Liver (tissue), 9 donors: ENCODE data around the gene LARP7. TPM values are rescaled to one million over a fixed set of nuclear protein-coding genes. Genes with fewer than 3 reads are reported as not detected.

Experiments used
- DNase-seq: peaks from one replicate; pipeline ENCODE4 v3.0.0-alpha.2; 2017; ENCODE audit warnings: low spot score
- H3K27ac ChIP-seq, 2 donors: one replicate each; pipeline ENCODE4 v1.7.0; 2013; ENCODE audit warnings: inconsistent platforms in 2 of 2, low read length in 2 of 2, control low read depth in 1 of 2, low read depth in 1 of 2, mild to moderate bottlenecking in 1 of 2
- H3K27me3 ChIP-seq, 4 donors: one replicate each; pipeline versions ENCODE4 v1.6.1 to v1.7.0; 2013; ENCODE audit warnings: low read length in 3 of 4, inconsistent platforms in 1 of 4, mild to moderate bottlenecking in 1 of 4, moderate library complexity in 1 of 4; ENCODE audit not compliant: control insufficient read depth in 4 of 4, insufficient read depth in 4 of 4
- H3K36me3 ChIP-seq, 4 donors: one replicate each; pipeline versions ENCODE4 v1.6.1 to v1.7.0; 2013; ENCODE audit warnings: low read length in 3 of 4, mild to moderate bottlenecking in 3 of 4, low read depth in 1 of 4, moderate library complexity in 1 of 4; ENCODE audit not compliant: control insufficient read depth in 4 of 4, insufficient read depth in 3 of 4
- H3K4me1 ChIP-seq, 4 donors: one replicate each; pipeline versions ENCODE4 v1.6.1 to v1.7.0; 2013; ENCODE audit warnings: low read length in 3 of 4, mild to moderate bottlenecking in 3 of 4, moderate library complexity in 1 of 4; ENCODE audit not compliant: control insufficient read depth in 4 of 4, insufficient read depth in 4 of 4
- H3K4me3 ChIP-seq, 3 donors: one replicate each; pipeline versions ENCODE4 v1.6.1 to v1.7.0; 2013; ENCODE audit warnings: low read length in 3 of 3, control low read depth in 1 of 3, low read depth in 1 of 3, mild to moderate bottlenecking in 1 of 3
- H3K9ac ChIP-seq, 2 donors: one replicate each; pipeline ENCODE4 v1.7.0; 2013; ENCODE audit warnings: low read length in 2 of 2, mild to moderate bottlenecking in 2 of 2, moderate library complexity in 2 of 2, control low read depth in 1 of 2, low read depth in 1 of 2
- H3K9me3 ChIP-seq, 4 donors: one replicate each; pipeline versions ENCODE4 v1.6.1 to v1.7.0; 2013; ENCODE audit warnings: low read length in 3 of 4; ENCODE audit not compliant: control insufficient read depth in 4 of 4
- EGR1 ChIP-seq, 2 donors: IDR thresholded peaks; 2 replicates each; pipeline ENCODE4 v1.6.1; 2016 to 2018; ENCODE audit warnings: antibody characterized with exemption in 2 of 2, low read depth in 2 of 2
- FOXA1 ChIP-seq: IDR thresholded peaks from 2 replicates; pipeline ENCODE4 v1.6.1; 2016; ENCODE audit warnings: antibody characterized with exemption
- FOXA2 ChIP-seq: IDR thresholded peaks from 2 replicates; pipeline ENCODE4 v1.6.1; 2016; ENCODE audit warnings: antibody characterized with exemption
- GABPA ChIP-seq, 2 donors: IDR thresholded peaks in 1 of 2; conservative IDR thresholded peaks in 1 of 2; 2 replicates each; pipeline ENCODE4 v1.6.1; 2016; ENCODE audit warnings: antibody characterized with exemption in 2 of 2, mild to moderate bottlenecking in 1 of 2, moderate library complexity in 1 of 2
- HNF4A ChIP-seq, 2 donors: conservative IDR thresholded peaks; 2 replicates each; pipeline ENCODE4 v1.6.1; 2016; ENCODE audit warnings: antibody characterized with exemption in 2 of 2, mild to moderate bottlenecking in 2 of 2
- HNF4G ChIP-seq: IDR thresholded peaks from 2 replicates; pipeline ENCODE4 v1.6.1; 2016; ENCODE audit warnings: antibody characterized with exemption
- JUND ChIP-seq, 2 donors: IDR thresholded peaks; 2 replicates each; pipeline ENCODE4 v1.6.1; 2016; ENCODE audit warnings: antibody characterized with exemption in 2 of 2
- NR2F2 ChIP-seq: IDR thresholded peaks from 2 replicates; pipeline ENCODE4 v1.6.1; 2016; ENCODE audit warnings: antibody characterized with exemption
- RAD21 ChIP-seq, 2 donors: IDR thresholded peaks; 2 replicates each; pipeline ENCODE4 v1.6.1; 2016; ENCODE audit warnings: antibody characterized with exemption in 2 of 2, mild to moderate bottlenecking in 2 of 2
- RXRA ChIP-seq, 2 donors: IDR thresholded peaks; 2 replicates each; pipeline ENCODE4 v1.6.1; 2017 to 2018; ENCODE audit warnings: antibody characterized with exemption in 2 of 2, mild to moderate bottlenecking in 1 of 2
- SP1 ChIP-seq: IDR thresholded peaks from 2 replicates; pipeline ENCODE4 v1.6.1; 2018; ENCODE audit warnings: antibody characterized with exemption, mild to moderate bottlenecking
- TAF1 ChIP-seq: conservative IDR thresholded peaks from 2 replicates; pipeline ENCODE4 v1.6.1; 2016; ENCODE audit warnings: antibody characterized with exemption, mild to moderate bottlenecking
- YY1 ChIP-seq: IDR thresholded peaks from 2 replicates; pipeline ENCODE4 v1.6.1; 2016; ENCODE audit warnings: antibody characterized with exemption, mild to moderate bottlenecking
- WGBS: extraction: QIAGEN DNeasy Blood & Tissue Kit; methylation state at CpG from one replicate; pipeline ENCODE4 v1.1.7; 2013; 5-methylcytosine and 5-hydroxymethylcytosine counted together
- polyA plus RNA-seq, 2 donors: library from polyadenylated mRNA; stranded (reverse) in 1 of 2; unstranded in 1 of 2; fragments of 200-250 nt in 1 of 2; fragments of >200 nt in 1 of 2; fragmentation: Nextera tagmentation in 1 of 2; extraction: Ambion mirVana in 1 of 2; gene quantifications; one replicate each; pipeline versions ENCODE4 v1.2.1 to v1.2.3, GENCODE V29; 2013 to 2015
- total RNA-seq, 2 donors: library from RNA; depleted of rRNA; stranded (reverse); fragments of >200 nt; gene quantifications; one replicate each; pipeline ENCODE4 v1.2.3, GENCODE V29; 2014
- TF ChIP-seq, protein P1 (sequence below): IDR thresholded peaks from 2 replicates; pipeline ENCODE4 v1.6.1; 2016; ENCODE audit warnings: antibody characterized with exemption
- TF ChIP-seq, protein P2 (sequence below): fragments of 150-350 bp; IDR thresholded peaks from 2 replicates; pipeline ENCODE4 v1.5.1; 2017; ENCODE audit warnings: improper control_type of control experiment, low read depth, low read length; ENCODE audit not compliant: missing input control
- TF ChIP-seq, protein P3 (sequence below): IDR thresholded peaks from 2 replicates; pipeline ENCODE4 v1.6.1; 2016; ENCODE audit warnings: antibody characterized with exemption, mild to moderate bottlenecking
- TF ChIP-seq, protein P4 (sequence below): IDR thresholded peaks from 2 replicates; pipeline ENCODE4 v1.6.1; 2016; ENCODE audit warnings: antibody characterized with exemption
- TF ChIP-seq, protein P5 (sequence below): IDR thresholded peaks from 2 replicates; pipeline ENCODE4 v1.6.1; 2016; ENCODE audit warnings: antibody characterized with exemption
- donor health status: healthy.
- donor health status: healthy.
- donor health status: healthy.
- donor health status: healthy.
- donor health status: healthy.

LARP7 gene
- total and polyA plus RNA-seq, 4 donors = 12.2 to 43.2 (median 18.3) TPM

DNA sequence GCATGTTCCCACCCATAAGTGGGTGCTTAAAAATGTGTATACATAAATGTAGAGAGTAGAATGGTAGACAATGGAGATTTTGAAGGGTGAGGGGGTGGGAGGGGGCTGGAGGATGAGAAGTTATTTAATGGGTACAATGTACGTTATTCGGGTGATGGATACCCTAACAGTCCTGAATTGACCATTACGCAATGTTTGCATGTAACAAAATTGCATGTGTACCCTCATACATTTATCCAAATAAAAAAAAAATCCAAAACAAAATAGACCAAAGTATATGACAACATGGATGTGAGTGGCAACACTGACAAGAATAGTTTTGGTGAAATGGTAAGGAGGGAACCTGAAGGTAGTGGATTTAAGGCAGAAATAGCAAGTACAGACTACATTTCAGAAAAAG lies 63.7 kb downstream of the LARP7 start:
- TF ChIP-seq, protein P1, sequence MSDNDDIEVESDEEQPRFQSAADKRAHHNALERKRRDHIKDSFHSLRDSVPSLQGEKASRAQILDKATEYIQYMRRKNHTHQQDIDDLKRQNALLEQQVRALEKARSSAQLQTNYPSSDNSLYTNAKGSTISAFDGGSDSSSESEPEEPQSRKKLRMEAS = no peak
- TF ChIP-seq JUND (IDR thresholded peaks at IDR 0.05) (no peak), NR2F2 (no peak), FOXA2 (no peak), HNF4G (no peak), RXRA (IDR thresholded peaks at IDR 0.05) (no peak), GABPA (IDR thresholded peaks at IDR 0.05 in 1 of 2, conservative IDR thresholded peaks at IDR 0.05 in 1 of 2) (no peak), FOXA1 (no peak), TAF1 (no peak), YY1 (no peak), EGR1 (IDR thresholded peaks at IDR 0.05; ENCODE audit: low read depth in 2 of 2) (no peak), RAD21 (IDR thresholded peaks at IDR 0.05) (no peak), HNF4A (conservative IDR thresholded peaks at IDR 0.05) (no peak), SP1 (no peak)
- TF ChIP-seq, protein P2, sequence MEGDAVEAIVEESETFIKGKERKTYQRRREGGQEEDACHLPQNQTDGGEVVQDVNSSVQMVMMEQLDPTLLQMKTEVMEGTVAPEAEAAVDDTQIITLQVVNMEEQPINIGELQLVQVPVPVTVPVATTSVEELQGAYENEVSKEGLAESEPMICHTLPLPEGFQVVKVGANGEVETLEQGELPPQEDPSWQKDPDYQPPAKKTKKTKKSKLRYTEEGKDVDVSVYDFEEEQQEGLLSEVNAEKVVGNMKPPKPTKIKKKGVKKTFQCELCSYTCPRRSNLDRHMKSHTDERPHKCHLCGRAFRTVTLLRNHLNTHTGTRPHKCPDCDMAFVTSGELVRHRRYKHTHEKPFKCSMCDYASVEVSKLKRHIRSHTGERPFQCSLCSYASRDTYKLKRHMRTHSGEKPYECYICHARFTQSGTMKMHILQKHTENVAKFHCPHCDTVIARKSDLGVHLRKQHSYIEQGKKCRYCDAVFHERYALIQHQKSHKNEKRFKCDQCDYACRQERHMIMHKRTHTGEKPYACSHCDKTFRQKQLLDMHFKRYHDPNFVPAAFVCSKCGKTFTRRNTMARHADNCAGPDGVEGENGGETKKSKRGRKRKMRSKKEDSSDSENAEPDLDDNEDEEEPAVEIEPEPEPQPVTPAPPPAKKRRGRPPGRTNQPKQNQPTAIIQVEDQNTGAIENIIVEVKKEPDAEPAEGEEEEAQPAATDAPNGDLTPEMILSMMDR = no peak
- TF ChIP-seq, protein P3, sequence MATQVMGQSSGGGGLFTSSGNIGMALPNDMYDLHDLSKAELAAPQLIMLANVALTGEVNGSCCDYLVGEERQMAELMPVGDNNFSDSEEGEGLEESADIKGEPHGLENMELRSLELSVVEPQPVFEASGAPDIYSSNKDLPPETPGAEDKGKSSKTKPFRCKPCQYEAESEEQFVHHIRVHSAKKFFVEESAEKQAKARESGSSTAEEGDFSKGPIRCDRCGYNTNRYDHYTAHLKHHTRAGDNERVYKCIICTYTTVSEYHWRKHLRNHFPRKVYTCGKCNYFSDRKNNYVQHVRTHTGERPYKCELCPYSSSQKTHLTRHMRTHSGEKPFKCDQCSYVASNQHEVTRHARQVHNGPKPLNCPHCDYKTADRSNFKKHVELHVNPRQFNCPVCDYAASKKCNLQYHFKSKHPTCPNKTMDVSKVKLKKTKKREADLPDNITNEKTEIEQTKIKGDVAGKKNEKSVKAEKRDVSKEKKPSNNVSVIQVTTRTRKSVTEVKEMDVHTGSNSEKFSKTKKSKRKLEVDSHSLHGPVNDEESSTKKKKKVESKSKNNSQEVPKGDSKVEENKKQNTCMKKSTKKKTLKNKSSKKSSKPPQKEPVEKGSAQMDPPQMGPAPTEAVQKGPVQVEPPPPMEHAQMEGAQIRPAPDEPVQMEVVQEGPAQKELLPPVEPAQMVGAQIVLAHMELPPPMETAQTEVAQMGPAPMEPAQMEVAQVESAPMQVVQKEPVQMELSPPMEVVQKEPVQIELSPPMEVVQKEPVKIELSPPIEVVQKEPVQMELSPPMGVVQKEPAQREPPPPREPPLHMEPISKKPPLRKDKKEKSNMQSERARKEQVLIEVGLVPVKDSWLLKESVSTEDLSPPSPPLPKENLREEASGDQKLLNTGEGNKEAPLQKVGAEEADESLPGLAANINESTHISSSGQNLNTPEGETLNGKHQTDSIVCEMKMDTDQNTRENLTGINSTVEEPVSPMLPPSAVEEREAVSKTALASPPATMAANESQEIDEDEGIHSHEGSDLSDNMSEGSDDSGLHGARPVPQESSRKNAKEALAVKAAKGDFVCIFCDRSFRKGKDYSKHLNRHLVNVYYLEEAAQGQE = no peak
- TF ChIP-seq, protein P4, sequence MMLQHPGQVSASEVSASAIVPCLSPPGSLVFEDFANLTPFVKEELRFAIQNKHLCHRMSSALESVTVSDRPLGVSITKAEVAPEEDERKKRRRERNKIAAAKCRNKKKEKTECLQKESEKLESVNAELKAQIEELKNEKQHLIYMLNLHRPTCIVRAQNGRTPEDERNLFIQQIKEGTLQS = no peak
- TF ChIP-seq, protein P5, sequence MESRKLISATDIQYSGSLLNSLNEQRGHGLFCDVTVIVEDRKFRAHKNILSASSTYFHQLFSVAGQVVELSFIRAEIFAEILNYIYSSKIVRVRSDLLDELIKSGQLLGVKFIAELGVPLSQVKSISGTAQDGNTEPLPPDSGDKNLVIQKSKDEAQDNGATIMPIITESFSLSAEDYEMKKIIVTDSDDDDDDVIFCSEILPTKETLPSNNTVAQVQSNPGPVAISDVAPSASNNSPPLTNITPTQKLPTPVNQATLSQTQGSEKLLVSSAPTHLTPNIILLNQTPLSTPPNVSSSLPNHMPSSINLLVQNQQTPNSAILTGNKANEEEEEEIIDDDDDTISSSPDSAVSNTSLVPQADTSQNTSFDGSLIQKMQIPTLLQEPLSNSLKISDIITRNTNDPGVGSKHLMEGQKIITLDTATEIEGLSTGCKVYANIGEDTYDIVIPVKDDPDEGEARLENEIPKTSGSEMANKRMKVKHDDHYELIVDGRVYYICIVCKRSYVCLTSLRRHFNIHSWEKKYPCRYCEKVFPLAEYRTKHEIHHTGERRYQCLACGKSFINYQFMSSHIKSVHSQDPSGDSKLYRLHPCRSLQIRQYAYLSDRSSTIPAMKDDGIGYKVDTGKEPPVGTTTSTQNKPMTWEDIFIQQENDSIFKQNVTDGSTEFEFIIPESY = no peak
- 87% methylated on average over 3 of the region's 3 CpGs for WGBS

More for the DNA sequence above, 63.7 kb downstream of the LARP7 start:
- H3K9ac ChIP-seq = no peak overlapping the region
- no peak overlapping the region for H3K4me3 ChIP-seq
- peaks cover 0 to 2% (median 0%) of the 10 kb centered on the region in 4 donors for H3K27me3 ChIP-seq
- no peaks in the 10 kb centered on the region for H3K9me3 ChIP-seq
- H3K27ac ChIP-seq = no peak overlapping the region
- H3K4me1 ChIP-seq = peaks cover 0 to 2% (median 0%) of the 10 kb centered on the region in 4 donors
- no peaks in the 10 kb centered on the region for H3K36me3 ChIP-seq
- DNase-seq = no peak
